ENCODE results near the gene STT3A.
"Not testable (repeated sequence)": the region's sequence is repeated elsewhere in the genome, so short reads cannot be mapped to it uniquely, and the experiment has no call there.

The STT3A gene

GRCh38 chr11:125592305-125593113 is at the start of gene STT3A:
STT3A (plus strand) TSS chr11:125592852; CDS start chr11:125595916, 3,064 bp downstream.
- in situ Hi-C loops (cut with MboI; ENCODE audit: low sequenced_read_pairs): no loop called here

- in situ Hi-C loops (cut with MboI; ENCODE audit: low sequenced_read_pairs): no loop called here
These were observed 41.9 kb upstream of the STT3A start for GRCh38 chr11:125550780-125551179.

- in situ Hi-C loops (cut with MboI; ENCODE audit: low sequenced_read_pairs): no loop called here
These were observed 40.8 kb upstream of the STT3A start for GRCh38 chr11:125551835-125552342.

DNA sequence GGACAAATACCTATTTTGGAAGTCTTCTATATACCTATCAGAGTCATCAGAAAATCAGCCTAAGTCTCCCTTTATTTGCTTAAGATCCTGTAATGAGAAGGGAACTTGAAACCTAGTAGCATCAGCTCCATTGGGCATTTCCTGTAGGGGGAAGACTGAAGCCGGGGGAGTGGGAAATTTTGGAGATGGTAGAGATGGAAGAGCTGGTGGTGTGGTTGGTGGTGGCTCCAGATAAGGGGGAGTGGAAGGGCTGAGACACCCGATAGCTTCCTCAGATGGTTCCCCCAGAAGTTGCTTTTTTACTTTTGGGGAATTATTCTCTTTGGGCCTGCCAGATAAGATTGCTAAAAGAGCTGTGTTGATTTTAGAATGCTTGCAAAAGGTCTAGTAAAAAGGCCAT is 39.7 kb upstream of the STT3A start:
- in situ Hi-C loops (cut with MboI; ENCODE audit: low sequenced_read_pairs): no loop called here

DNA sequence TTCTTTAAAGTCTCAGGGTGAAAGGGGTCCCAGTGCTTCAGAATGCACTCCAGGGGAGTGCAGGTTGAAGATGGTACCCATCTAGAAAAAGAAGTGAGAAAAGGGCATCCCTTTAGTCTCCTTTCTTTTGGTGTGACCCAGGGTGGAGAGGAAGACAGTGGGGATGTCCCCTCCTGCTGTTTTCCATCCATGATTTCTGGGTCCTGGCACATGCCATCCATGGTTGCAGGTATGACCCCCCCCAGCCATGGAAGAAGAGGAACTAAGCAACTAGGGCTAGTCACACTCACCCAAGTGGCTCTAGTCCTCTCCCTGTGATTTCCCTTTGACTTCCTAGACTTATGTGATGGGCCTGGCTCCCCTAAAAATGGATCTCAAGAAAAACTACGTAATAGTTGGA is 39.3 kb upstream of the STT3A start:
- in situ Hi-C loops (cut with MboI; ENCODE audit: low sequenced_read_pairs): no loop called here

- in situ Hi-C loops (cut with MboI; ENCODE audit: low sequenced_read_pairs): no loop called here
These were observed 38.6 kb upstream of the STT3A start for GRCh38 chr11:125554038-125554437.

DNA sequence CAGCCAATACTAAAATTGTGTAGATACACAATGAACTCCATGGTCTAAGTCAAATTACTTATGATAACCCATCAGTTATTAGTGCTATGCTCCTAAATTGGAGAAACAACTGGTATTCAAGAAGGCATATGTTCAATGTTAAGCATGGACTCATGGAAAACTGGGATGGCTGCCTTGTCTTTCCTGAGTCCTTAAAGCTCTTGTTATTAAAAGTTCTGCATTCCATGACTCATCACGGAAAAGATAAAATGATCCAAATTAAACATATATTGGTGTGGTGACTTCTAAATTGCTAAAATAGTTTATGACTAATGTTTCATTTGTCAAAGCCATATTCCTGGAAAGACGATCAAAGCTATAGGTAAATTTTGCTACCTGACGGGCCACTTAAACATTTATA is 32.8 kb upstream of the STT3A start:
- in situ Hi-C loops (cut with MboI; ENCODE audit: low sequenced_read_pairs): no loop called here

GRCh38 chr11:125561924-125562323 is 30.7 kb upstream of the STT3A start:
- in situ Hi-C loops (cut with MboI; ENCODE audit: low sequenced_read_pairs): no loop called here

DNA sequence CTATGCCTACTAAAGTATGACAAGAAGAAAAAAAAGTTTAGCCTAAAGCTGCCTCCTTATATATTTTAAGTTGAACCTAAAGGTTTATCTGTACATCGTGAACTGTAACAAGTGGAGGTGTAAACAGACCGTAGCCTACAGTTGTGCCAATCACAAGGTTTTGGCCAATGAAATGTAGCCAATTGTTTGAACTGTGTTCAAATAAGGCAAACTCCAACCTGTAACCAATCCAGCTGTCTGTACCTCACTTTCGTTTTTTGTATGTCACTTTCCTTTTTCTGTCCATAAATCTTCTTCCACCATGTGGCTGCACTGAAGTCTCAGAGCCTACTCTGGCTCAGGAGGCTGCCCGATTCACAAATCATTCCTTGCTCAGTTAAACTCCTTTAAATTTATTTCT is 30.2 kb upstream of the STT3A start:
- in situ Hi-C loops (cut with MboI; ENCODE audit: low sequenced_read_pairs): no loop called here

DNA sequence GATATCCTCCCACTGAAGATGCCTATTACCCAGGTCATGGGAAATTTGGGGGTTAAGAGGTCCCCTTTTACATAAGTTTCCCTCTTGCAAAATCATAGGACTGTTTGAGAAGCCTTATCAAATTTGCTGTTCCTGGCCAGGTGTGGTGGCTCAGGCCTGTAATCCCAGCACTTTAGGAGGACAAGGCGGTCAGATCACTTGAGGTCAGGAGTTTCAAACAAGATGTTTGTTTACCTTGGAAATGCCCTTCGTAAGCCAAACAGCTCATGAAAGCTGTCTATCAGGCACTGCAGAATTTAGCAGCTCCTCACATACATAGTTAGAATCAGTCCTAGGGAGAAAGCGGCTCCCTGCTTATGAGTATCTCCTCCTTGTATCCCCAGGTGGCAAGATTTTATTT is 28.3 kb upstream of the STT3A start:
- in situ Hi-C loops (cut with MboI; ENCODE audit: low sequenced_read_pairs): no loop called here

- in situ Hi-C loops (cut with MboI; ENCODE audit: low sequenced_read_pairs): no loop called here
These were observed 26.4 kb upstream of the STT3A start for GRCh38 chr11:125566235-125566634.

DNA sequence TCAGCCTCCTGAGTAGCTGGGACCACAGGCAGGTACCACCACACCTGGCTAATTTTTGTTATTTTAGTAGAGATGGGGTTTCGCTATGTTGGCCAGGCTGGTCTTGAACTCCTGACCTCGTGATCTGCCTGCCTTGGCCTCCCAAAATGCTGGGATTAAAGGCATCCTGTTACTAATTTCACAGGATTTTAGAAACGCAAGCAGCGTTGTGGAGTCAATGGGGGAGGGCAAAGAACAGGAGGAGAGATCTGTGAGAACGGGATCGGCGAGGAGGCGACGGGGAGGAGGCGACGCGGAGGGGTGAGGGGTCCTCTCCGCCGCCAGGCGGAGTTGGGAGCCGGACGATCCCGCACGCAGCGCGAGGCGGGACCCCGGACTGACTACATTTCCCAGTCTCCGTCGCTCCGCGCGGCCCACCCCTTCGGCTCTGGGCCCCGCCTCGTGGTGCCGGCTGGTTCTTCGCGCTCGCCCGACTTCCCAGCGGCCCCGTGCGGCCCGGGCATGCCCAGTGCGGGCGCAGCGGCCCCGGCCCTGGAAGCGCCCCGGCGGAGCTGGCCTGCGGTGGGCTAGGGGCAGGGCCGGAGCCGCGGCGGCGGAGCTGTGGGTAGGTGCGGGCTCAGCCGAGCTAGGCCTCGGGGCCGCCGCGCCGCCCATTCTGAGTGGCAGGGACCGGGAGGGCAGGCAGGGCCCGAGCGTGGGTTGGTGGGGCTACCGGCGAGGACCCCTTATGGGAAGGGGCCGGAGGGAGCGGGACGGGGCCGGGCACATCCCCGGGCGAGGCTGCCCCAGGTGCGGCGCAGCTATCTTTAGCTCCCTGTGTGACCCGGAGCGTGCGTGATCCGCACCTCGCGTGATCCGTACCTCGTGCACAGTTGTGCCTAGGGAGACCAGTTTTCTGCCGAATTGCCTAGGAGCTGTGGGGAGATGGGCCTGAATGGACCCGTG is 23.4 kb upstream of the STT3A start, which contains the start of gene EI24:
Gene EI24, plus strand, starts transcription at position 508 of the 945 bp plus-strand sequence. CDS start 3,051 bp downstream, outside the sequence.
- in situ Hi-C loops (cut with MboI; ENCODE audit: low sequenced_read_pairs): no loop called here

- in situ Hi-C loops (cut with MboI; ENCODE audit: low sequenced_read_pairs): no loop called here
These were observed 22.6 kb upstream of the STT3A start for GRCh38 chr11:125569915-125570621.

DNA sequence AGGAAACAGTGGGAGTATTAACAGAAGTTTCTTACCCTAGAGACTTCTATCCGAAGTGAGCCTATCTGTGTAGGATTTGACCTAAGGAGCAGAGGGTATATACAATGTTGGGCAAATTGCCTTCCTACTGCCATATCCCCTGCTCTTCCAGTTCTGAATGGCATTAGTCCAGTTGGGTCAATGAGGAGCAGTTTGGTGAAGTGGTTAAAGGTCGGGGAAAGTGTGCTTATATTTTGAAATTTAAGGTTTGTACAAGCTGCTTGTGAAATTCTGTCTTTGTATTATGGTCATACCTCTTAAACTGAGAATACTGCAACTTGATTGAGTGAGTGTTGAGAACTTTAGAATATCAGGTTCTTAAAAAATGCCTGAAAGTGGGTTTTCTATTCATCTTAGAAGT is 21.7 kb upstream of the STT3A start:
- in situ Hi-C loops (cut with MboI; ENCODE audit: low sequenced_read_pairs): no loop called here

GRCh38 chr11:125572916-125573315 is 19.7 kb upstream of the STT3A start:
- in situ Hi-C loops (cut with MboI; ENCODE audit: low sequenced_read_pairs): no loop called here

DNA sequence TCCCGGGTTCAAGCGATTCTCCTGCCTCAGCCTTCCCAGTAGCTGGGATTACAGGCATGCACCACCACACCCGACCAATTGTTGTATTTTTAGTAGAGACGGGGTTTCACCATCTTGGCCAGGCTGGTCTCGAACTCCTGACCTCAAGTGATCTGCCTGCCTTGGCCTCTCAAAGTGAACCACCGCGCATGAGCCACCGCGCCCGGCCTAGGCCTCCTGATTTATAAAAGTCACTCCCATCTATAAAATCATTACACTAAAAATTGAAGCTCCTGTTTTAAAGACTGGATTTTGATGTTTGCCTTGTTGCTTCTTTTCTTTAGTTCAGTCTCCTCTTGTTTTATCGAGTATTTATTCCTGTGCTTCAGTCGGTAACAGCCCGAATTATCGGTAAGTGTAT is 15.5 kb upstream of the STT3A start:
- in situ Hi-C loops (cut with MboI; ENCODE audit: low sequenced_read_pairs): not testable (repeated sequence)

DNA sequence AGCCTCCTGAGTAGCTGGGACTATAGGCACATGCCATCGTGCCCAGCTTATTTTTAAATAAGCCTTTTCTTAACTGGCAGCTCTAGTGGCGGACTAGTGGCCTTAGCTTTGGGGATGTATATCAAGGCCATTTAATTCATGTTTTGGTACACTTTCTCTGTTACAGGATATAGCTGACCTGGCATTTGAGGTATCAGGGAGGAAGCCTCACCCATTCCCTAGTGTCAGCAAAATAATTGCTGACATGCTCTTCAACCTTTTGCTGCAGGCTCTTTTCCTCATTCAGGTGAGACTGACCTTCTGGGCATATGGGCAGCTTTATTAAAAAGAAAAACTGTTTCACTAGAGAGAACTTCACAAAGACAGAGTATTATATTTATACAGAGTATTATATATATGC is 13.9 kb upstream of the STT3A start:
- in situ Hi-C loops (cut with MboI; ENCODE audit: low sequenced_read_pairs): no loop called here

- in situ Hi-C loops (cut with MboI; ENCODE audit: low sequenced_read_pairs): no loop called here
These were observed 12.8 kb upstream of the STT3A start for GRCh38 chr11:125579811-125580210.

DNA sequence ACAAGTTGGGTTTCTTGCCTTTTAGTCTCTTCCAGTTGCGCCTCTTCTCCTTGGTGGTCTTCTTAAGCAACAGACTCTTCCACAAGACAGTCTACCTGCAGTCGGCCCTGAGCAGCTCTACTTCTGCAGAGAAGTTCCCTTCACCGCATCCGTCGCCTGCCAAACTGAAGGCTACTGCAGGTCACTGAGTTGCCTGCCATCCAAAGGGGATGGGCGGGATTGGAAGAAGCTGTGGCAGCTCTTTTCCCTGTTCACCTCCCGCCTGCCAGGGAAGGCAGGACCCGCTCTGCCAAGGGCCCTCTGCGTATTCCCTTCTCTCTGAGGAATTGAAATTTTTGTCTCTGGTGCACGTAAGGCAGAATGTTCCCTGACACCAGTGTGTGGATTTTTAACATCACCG is 9.2 kb upstream of the STT3A start:
- in situ Hi-C loops (cut with MboI; ENCODE audit: low sequenced_read_pairs): no loop called here

- in situ Hi-C loops (cut with MboI; ENCODE audit: low sequenced_read_pairs): no loop called here
These were observed 7.2 kb upstream of the STT3A start for GRCh38 chr11:125585487-125585886.

DNA sequence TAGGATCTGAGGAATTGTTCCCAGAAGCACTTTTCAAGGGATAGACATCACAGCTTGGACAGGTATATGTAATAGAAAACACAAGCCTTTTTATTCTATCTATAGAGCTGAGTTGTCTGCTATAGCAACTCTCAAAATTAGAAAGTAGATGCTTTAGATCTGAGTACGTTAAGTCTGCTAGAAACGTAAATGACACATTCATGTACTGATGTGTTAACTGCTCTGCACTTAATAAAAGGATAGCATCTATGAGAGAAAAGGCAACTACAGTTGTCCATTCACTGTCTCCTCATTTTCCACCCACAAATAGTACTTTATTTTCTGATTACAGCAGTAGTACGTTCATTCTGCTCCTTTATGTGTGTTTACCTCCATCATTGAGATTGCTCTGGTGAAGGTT is 6.0 kb upstream of the STT3A start:
- in situ Hi-C loops (cut with MboI; ENCODE audit: low sequenced_read_pairs): no loop called here
